CD4-positive, alpha-beta T cell treated with Interleukin-4 for 4 hours (primary cell): ENCODE data around the gene MAPK10.

ENCODE experiments used
- DNase-seq: peaks from one replicate; pipeline ENCODE4 v3.0.0-alpha.2; 2020

Gene MAPK10

GRCh38 chr4:86272669-86273068 lies 87.2 kb downstream of the MAPK10 start:
- DNase-seq = no peak

GRCh38 chr4:86271057-86271456 lies 88.8 kb downstream of the MAPK10 start:
- no peak for DNase-seq

- no peak for DNase-seq
These were observed 90.5 kb downstream of the MAPK10 start for GRCh38 chr4:86269354-86269753.

GRCh38 chr4:86264241-86264640 lies 95.6 kb downstream of the MAPK10 start:
- DNase-seq = no peak

GRCh38 chr4:86261636-86262035 lies 98.2 kb downstream of the MAPK10 start:
- no peak for DNase-seq

GRCh38 chr4:86256086-86256485 lies 103.8 kb downstream of the MAPK10 start:
- DNase-seq = no peak

- DNase-seq = no peak
These were observed 109.2 kb downstream of the MAPK10 start for GRCh38 chr4:86250619-86251018.

GRCh38 chr4:86250006-86250405 lies 109.8 kb downstream of the MAPK10 start:
- no peak for DNase-seq

- no peak for DNase-seq
These were observed 110.8 kb downstream of the MAPK10 start for GRCh38 chr4:86249074-86249473.

GRCh38 chr4:86247906-86248305 lies 111.9 kb downstream of the MAPK10 start:
- DNase-seq = no peak

GRCh38 chr4:86247320-86247719 lies 112.5 kb downstream of the MAPK10 start:
- DNase-seq = no peak

- DNase-seq = no peak
These were observed 116.1 kb downstream of the MAPK10 start for GRCh38 chr4:86243750-86244149.

- no peak for DNase-seq
These were observed 117.2 kb downstream of the MAPK10 start for GRCh38 chr4:86242677-86243076.

GRCh38 chr4:86235549-86235948 lies 124.3 kb downstream of the MAPK10 start:
- no peak for DNase-seq

- DNase-seq = no peak
These were observed 126.2 kb downstream of the MAPK10 start for GRCh38 chr4:86233681-86234080.

- no peak for DNase-seq
These were observed 126.8 kb downstream of the MAPK10 start for GRCh38 chr4:86233090-86233489.

- DNase-seq = no peak
These were observed 136.4 kb downstream of the MAPK10 start for GRCh38 chr4:86223472-86223871.

GRCh38 chr4:86221002-86221401 lies 138.9 kb downstream of the MAPK10 start:
- DNase-seq = no peak

- no peak for DNase-seq
These were observed 139.7 kb downstream of the MAPK10 start for GRCh38 chr4:86220121-86220520.

- DNase-seq = no peak
These were observed 140.9 kb downstream of the MAPK10 start for GRCh38 chr4:86218746-86219473.

- no peak for DNase-seq
These were observed 156.7 kb downstream of the MAPK10 start for GRCh38 chr4:86203176-86203575.

- no peak for DNase-seq
These were observed 174.2 kb downstream of the MAPK10 start for GRCh38 chr4:86185659-86186058.

- DNase-seq = no peak
These were observed 175.0 kb downstream of the MAPK10 start for GRCh38 chr4:86184901-86185285.

GRCh38 chr4:86184216-86184900 lies 175.5 kb downstream of the MAPK10 start:
- no peak for DNase-seq

- no peak for DNase-seq
These were observed 178.3 kb downstream of the MAPK10 start for GRCh38 chr4:86181585-86181984.
